Smooth muscle cell (in vitro differentiated cells): ENCODE data around the gene ARMC6. TPM values are rescaled to one million over a fixed set of nuclear protein-coding genes. Genes with fewer than 3 reads are reported as not detected.

Source experiments
- DNase-seq: peaks from one replicate; lab custom pipeline; 2025; ENCODE audit not compliant: unreplicated experiment; lab: John Stamatoyannopoulos, UW
- H2AFZ ChIP-seq: fragments of 200-600 bp; sonication (generic); 2 replicates; pipeline ENCODE4 v1.6.0; 2016; ENCODE audit warnings: antibody characterized with exemption, low read depth, mild to moderate bottlenecking
- H3F3A ChIP-seq: fragments of 200-600 bp; sonication (generic); 2 replicates; pipeline ENCODE4 v1.6.0; 2017; ENCODE audit warnings: antibody characterized with exemption, low read depth
- H3K27ac ChIP-seq: fragments of 200-600 bp; sonication (generic); 2 replicates; pipeline ENCODE4 v1.5.1; 2016; ENCODE audit warnings: low read depth, mild to moderate bottlenecking
- H3K27me3 ChIP-seq: fragments of 200-600 bp; sonication (generic); 2 replicates; pipeline ENCODE4 v1.6.1; 2016; ENCODE audit warnings: low read depth, mild to moderate bottlenecking
- H3K36me3 ChIP-seq: fragments of 200-600 bp; sonication (generic); 2 replicates; pipeline ENCODE4 v1.5.1; 2016; ENCODE audit warnings: low read depth
- H3K4me1 ChIP-seq: fragments of 200-600 bp; sonication (generic); 2 replicates; pipeline ENCODE4 v1.5.1; 2016; ENCODE audit warnings: low read depth
- H3K4me2 ChIP-seq: fragments of 200-600 bp; sonication (generic); 2 replicates; pipeline ENCODE4 v1.6.0; 2016; ENCODE audit warnings: mild to moderate bottlenecking
- H3K4me3 ChIP-seq: fragments of 200-600 bp; sonication (generic); 2 replicates; pipeline ENCODE4 v1.5.1; 2016; ENCODE audit warnings: mild to moderate bottlenecking
- H3K79me2 ChIP-seq: fragments of 200-600 bp; sonication (generic); 2 replicates; pipeline ENCODE4 v1.6.0; 2016; ENCODE audit warnings: low read depth, mild to moderate bottlenecking
- H3K9ac ChIP-seq: fragments of 200-600 bp; sonication (generic); 2 replicates; pipeline ENCODE4 v1.6.0; 2016; ENCODE audit warnings: low read depth
- H3K9me3 ChIP-seq: fragments of 200-600 bp; sonication (generic); replicated peaks from 2 replicates; pipeline ENCODE4 v1.5.1; 2016; ENCODE audit warnings: low read depth
- H4K20me1 ChIP-seq: fragments of 200-600 bp; sonication (generic); 2 replicates; pipeline ENCODE4 v1.6.0; 2016; ENCODE audit warnings: low read depth
- CTCF ChIP-seq: fragments of 200-600 bp; sonication (generic); IDR thresholded peaks from 2 replicates; pipeline ENCODE4 v1.5.1; 2017; ENCODE audit warnings: borderline replicate concordance, mild to moderate bottlenecking, antibody characterized with exemption; ENCODE audit not compliant: insufficient read depth, poor library complexity, severe bottlenecking
- WGBS: methylation state at CpG from one replicate; pipeline ENCODE4 v1.1.7; 2016; ENCODE audit warnings: low lambda C conversion rate; 5-methylcytosine and 5-hydroxymethylcytosine counted together
- polyA plus RNA-seq: library from polyadenylated mRNA; unstranded; fragments of >200 nt; fragmentation: Nextera tagmentation; extraction: Ambion mirVana; gene quantifications from 2 replicates; pipeline ENCODE4 v1.2.1, GENCODE V29; 2016
- total RNA-seq: library from RNA; depleted of rRNA; stranded (reverse); fragments of >200 nt; gene quantifications from 2 replicates; pipeline ENCODE4 v1.2.3, GENCODE V29; 2014

The ARMC6 gene
- total and polyA plus RNA-seq, 2 experiments from 2014 or later, result 17.8 to 27.1 TPM

- TF ChIP-seq CTCF, result no peak
- no peak overlapping the region for H3K4me2 ChIP-seq
- no peak overlapping the region for H3K4me3 ChIP-seq
- no peaks in the 10 kb centered on the region for H3K4me1 ChIP-seq
- no peak for DNase-seq
- H3K36me3 ChIP-seq, result peaks cover under 1% of the 10 kb centered on the region
- H3K27ac ChIP-seq, result no peak overlapping the region
- H3F3A ChIP-seq, result no peaks in the 10 kb centered on the region
- no peaks in the 10 kb centered on the region for H3K9me3 ChIP-seq
- no peaks in the 10 kb centered on the region for H3K27me3 ChIP-seq
- H3K9ac ChIP-seq, result no peak overlapping the region
- peaks cover 11% of the 10 kb centered on the region for H4K20me1 ChIP-seq
- no peak overlapping the region for H2AFZ ChIP-seq
- peaks cover 56% of the 10 kb centered on the region for H3K79me2 ChIP-seq
- WGBS, result 91% methylated on average over 4 of the region's 4 CpGs
These were observed 6.5 kb downstream of the ARMC6 start for GRCh38 chr19:19039901-19040300.

- H3K4me2 ChIP-seq, result no peak overlapping the region
- H3K79me2 ChIP-seq, result peaks cover 51% of the 10 kb centered on the region
- no peak overlapping the region for H3K9ac ChIP-seq
- 90% methylated on average over 7 of the region's 7 CpGs for WGBS
- H3K4me1 ChIP-seq, result no peaks in the 10 kb centered on the region
- peaks cover 4% of the 10 kb centered on the region for H3K36me3 ChIP-seq
- H4K20me1 ChIP-seq, result peaks cover 11% of the 10 kb centered on the region
- DNase-seq, result no peak
- H3K4me3 ChIP-seq, result no peak overlapping the region
- H3K9me3 ChIP-seq, result no peaks in the 10 kb centered on the region
- no peak overlapping the region for H3K27ac ChIP-seq
- H3K27me3 ChIP-seq, result no peaks in the 10 kb centered on the region
- H2AFZ ChIP-seq, result no peak overlapping the region
- TF ChIP-seq CTCF, result no peak
- no peaks in the 10 kb centered on the region for H3F3A ChIP-seq
These were observed 7.0 kb downstream of the ARMC6 start for GRCh38 chr19:19040417-19040816.

- peaks cover 4% of the 10 kb centered on the region for H3K36me3 ChIP-seq
- no peaks in the 10 kb centered on the region for H3K27me3 ChIP-seq
- H3K9me3 ChIP-seq, result no peaks in the 10 kb centered on the region
- H3F3A ChIP-seq, result no peaks in the 10 kb centered on the region
- no peak overlapping the region for H3K9ac ChIP-seq
- no peak overlapping the region for H2AFZ ChIP-seq
- H3K27ac ChIP-seq, result no peak overlapping the region
- H3K4me1 ChIP-seq, result no peaks in the 10 kb centered on the region
- peaks cover 27% of the 10 kb centered on the region for H3K79me2 ChIP-seq
- peaks cover 11% of the 10 kb centered on the region for H4K20me1 ChIP-seq
- 91% methylated on average over 13 of the region's 13 CpGs for WGBS
- no peak overlapping the region for H3K4me3 ChIP-seq
- DNase-seq, result no peak
- H3K4me2 ChIP-seq, result no peak overlapping the region
- no peak for TF ChIP-seq CTCF
These were observed 9.4 kb downstream of the ARMC6 start for GRCh38 chr19:19042732-19043280.

- Histone ChIP-seq H3K4me3 (no peak overlapping the region), H3K9ac (no peak overlapping the region), H3K79me2 (peaks cover 20% of the 10 kb centered on the region), H3K36me3 (peaks cover 4% of the 10 kb centered on the region), H2AFZ (no peak overlapping the region), H3K27me3 (no peaks in the 10 kb centered on the region), H3F3A (no peaks in the 10 kb centered on the region), H3K9me3 (no peaks in the 10 kb centered on the region), H3K4me2 (no peak overlapping the region), H3K27ac (no peak overlapping the region), H3K4me1 (no peaks in the 10 kb centered on the region), H4K20me1 (peaks cover 11% of the 10 kb centered on the region)
- WGBS, result 96% methylated on average over 6 of the region's 6 CpGs
- TF ChIP-seq CTCF, result no peak
- DNase-seq, result no peak
These were observed 10.1 kb downstream of the ARMC6 start for GRCh38 chr19:19043481-19043880.
